ENCODE data around the gene C1orf198. TPM values are rescaled to one million over a fixed set of nuclear protein-coding genes. Genes with fewer than 3 reads are reported as not detected.

The C1orf198 gene
- total and polyA plus RNA-seq, 11 donors = 23.1 to 145 (median 63.8) TPM

- ATAC-seq = peak; percentile 44 to 79 (median 62)
- intact Hi-C loops (cut with DNase I) = no loop called here
These were observed 29.8 kb upstream of the C1orf198 start for GRCh38 chr1:230898144-230898543.

GRCh38 chr1:230896779-230897178, 28.5 kb upstream of the C1orf198 start:
- no peaks in the 10 kb centered on the region for H3K27me3 ChIP-seq
- H3K4me3 ChIP-seq = no peak overlapping the region
- H3K9me3 ChIP-seq = no peaks in the 10 kb centered on the region
- H3K36me3 ChIP-seq = no peaks in the 10 kb centered on the region
- no peak for DNase-seq
- peak overlapping the region in 2 of 12 donors; percentile 14 to 46 for H3K27ac ChIP-seq
- intact Hi-C loops (cut with DNase I) = no loop called here
- H3K4me1 ChIP-seq = peaks cover 0 to 16% (median 0%) of the 10 kb centered on the region in 12 donors
- WGBS, 4 donors = 72 to 84% (median 73%) methylated on average over 1 of the region's 1 CpG
- peak in 2 of 4 donors; percentile 56 to 67 for ATAC-seq
- no peak for TF ChIP-seq POLR2A (IDR thresholded peaks at IDR 0.05)
- no peak for TF ChIP-seq CTCF (IDR thresholded peaks at IDR 0.05)

More at GRCh38 chr1:230898144-230898543, 29.8 kb upstream of the C1orf198 start:
- Histone ChIP-seq H3K36me3 (no peaks in the 10 kb centered on the region), H3K27ac (peak overlapping the region in 2 of 12 donors; percentile 54 to 59), H3K9me3 (no peaks in the 10 kb centered on the region), H3K4me3 (no peak overlapping the region), H3K27me3 (no peaks in the 10 kb centered on the region), H3K4me1 (peaks cover 0 to 16% (median 0%) of the 10 kb centered on the region in 12 donors)
- no peak for DNase-seq
- no peak for TF ChIP-seq CTCF (IDR thresholded peaks at IDR 0.05)
- TF ChIP-seq POLR2A (IDR thresholded peaks at IDR 0.05) = no peak
- WGBS, 4 donors = 84 to 97% (median 89%) methylated on average over 4 of the region's 4 CpGs

- H3K27me3 ChIP-seq = no peaks in the 10 kb centered on the region
- H3K4me3 ChIP-seq = no peak overlapping the region
- no peak overlapping the region for H3K27ac ChIP-seq
- TF ChIP-seq POLR2A (IDR thresholded peaks at IDR 0.05) = no peak
- TF ChIP-seq CTCF (IDR thresholded peaks at IDR 0.05) = no peak
- peaks cover 0 to 16% (median 0%) of the 10 kb centered on the region in 12 donors for H3K4me1 ChIP-seq
- H3K36me3 ChIP-seq = no peaks in the 10 kb centered on the region
- intact Hi-C loops (cut with DNase I) = no loop called here
- ATAC-seq (no peak), DNase-seq (no peak)
- H3K9me3 ChIP-seq = no peaks in the 10 kb centered on the region
- WGBS, 4 donors = 93 to 96% (median 94%) methylated on average over 2 of the region's 2 CpGs
These were observed 27.1 kb upstream of the C1orf198 start for GRCh38 chr1:230895452-230895851.

- 88 to 93% (median 90%) methylated on average over 5 of the region's 5 CpGs for WGBS, 4 donors
- no peak for DNase-seq
- no peak overlapping the region for H3K27ac ChIP-seq
- H3K4me3 ChIP-seq = no peak overlapping the region
- ATAC-seq = no peak
- TF ChIP-seq CTCF (IDR thresholded peaks at IDR 0.05) (no peak), POLR2A (IDR thresholded peaks at IDR 0.05) (no peak)
- no peaks in the 10 kb centered on the region for H3K27me3 ChIP-seq
- intact Hi-C loops (cut with DNase I) = no loop called here
- H3K9me3 ChIP-seq = no peaks in the 10 kb centered on the region
- no peaks in the 10 kb centered on the region for H3K36me3 ChIP-seq
- peaks cover 0 to 8% (median 0%) of the 10 kb centered on the region in 12 donors for H3K4me1 ChIP-seq
These were observed 26.3 kb upstream of the C1orf198 start for GRCh38 chr1:230894664-230895063.

Measured in heart left ventricle (tissue), 16 donors.